Activated T-helper 1 cell treated with anti-CD3 and anti-CD28 coated beads, Interleukin-2, amount 50 U/mL, for 16 hours (primary cell): ENCODE results near the gene DCDC2B.
"Not testable (repeated sequence)": the region's sequence is repeated elsewhere in the genome, so short reads cannot be mapped to it uniquely, and the experiment has no call there.

Source experiments
- DNase-seq, 2 donors: peaks; one replicate each; pipeline ENCODE4 v3.0.0-alpha.2; 2020; ENCODE audit warnings: low read depth in 1 of 2, low spot score in 1 of 2

The DCDC2B gene

DNA sequence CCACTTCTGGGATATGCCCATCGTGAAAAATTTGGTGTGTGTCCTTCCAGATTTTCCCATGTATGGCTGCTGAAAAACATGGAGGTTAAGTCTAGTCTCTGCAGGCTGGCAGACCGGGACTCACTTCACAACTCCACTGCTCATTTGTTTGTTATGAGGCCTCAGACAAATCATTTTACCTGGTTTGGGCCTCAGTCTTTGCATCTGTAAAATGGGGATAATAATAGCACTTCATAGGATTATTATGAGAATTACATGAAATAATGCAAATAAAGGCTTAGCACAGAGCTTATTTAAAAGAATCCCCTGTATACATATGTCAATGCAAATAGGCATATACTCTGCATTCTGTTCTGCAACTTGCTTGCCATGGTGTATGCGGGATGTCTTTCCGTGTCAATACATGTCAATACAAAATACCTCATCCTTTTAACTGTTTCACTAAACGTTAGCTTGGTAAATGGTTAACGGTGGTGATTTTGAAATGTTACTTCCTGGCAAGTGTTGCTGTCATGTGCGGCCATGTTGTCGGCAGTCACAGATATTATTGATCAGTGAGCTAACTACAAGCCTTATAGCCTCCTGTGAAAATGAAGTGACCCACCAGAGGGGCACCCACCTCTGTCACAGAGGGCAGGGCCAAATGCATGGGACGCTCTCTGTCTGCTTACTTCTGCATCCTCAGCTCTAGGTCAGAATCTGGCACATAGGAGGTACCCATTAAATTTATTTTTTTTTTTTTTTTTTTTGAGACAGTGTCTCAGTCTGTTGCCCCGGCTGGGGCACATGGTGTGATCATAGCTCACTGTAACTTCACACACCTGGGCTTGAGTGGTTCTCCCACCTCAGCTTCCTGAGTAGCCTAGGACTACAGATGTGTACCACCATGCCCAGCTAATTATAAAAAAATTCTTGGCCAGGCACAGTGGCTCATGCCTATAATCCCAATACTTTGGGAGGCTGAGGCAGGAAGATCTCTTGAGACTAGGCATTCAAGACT lies 46.5 kb downstream of the DCDC2B start:
- DNase-seq = no peak

DNA sequence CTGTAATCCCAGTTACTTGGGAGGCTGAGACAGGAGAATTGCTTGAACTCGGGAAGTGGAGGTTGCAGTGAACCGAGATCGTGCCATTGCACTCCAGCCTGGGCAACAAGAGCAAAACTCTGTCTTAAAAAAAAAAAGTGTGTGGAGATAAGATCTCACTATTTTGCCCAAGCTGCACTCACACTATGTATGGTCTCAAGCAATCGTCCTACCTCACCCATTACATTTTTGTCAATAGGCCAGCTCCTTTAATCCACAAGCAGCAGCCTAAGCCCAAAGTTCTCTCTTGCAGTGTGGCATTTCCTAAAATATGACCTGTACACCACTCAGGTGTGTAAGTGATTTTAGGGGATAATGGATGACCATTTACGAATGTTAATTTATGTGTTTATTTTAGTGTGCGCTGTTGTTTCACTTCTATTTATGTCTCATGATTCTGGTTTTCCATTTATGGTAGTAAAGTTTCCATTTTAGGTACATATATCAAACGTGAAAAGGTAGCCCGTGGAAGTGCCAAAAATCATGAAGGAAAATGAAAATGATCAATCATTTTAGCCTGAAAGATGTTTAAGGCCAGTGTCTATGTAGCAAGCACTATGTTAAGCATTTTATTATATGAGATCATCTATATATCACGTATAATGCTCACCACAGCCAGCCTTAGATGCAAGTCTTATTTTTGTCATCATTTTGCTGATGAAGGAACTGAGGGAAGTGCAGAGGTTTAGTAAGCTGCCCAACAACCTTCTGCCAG lies 47.8 kb downstream of the DCDC2B start:
- DNase-seq = no peak

DNA sequence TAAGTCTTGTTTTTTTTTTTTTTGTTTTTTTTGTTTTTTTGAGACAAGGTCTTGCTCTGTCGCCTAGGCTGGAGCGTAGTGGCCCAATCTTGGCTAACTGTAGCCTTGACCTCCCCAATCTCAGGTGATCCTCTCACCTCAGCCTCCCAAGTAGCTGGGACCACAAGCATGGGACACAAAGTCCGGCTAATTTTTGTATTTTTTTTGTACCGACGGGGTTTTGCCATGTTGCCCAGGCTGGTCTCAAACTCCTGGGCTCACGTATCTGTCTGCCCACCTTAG lies 48.3 kb downstream of the DCDC2B start:
- no peak for DNase-seq

DNA sequence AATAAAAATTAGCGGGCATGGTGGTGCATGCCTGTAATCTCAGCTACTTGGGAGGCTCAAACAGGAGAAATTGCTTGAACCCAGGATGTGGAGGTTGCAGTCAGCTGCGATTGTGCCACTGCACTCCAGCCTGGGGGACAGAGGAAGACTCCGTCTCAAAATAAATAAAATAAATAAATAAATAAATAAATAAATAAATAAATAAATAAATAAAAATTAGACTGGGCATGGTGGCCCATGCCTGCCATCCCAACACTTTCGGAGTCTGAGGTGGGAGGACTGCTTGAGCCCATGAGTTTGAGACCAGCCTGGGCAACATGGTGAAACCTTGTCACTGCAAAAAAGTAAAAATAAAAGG lies 54.3 kb downstream of the DCDC2B start:
- DNase-seq = not testable (repeated sequence)

DNA sequence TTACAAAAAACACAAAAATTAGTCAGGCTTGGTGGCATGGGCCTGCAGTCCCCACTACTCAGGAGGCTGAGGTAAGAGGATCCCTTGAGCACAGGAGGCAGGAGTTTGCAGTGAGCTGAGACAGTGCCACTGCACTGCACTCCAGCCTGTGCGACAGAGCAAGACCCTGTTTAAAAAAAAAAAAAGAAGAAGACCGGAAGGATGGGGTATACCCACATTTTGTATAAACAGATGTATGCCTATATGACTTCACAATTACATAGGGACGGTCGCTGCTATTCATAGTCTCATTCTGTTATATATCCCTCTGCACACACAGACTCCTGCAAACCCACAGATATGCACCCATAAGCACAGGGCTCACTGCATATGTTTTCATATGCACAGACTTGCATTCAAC lies 54.9 kb downstream of the DCDC2B start:
- DNase-seq = no peak
